Measurements from ENCODE around the gene HBG1.
"Not testable (repeated sequence)": the region's sequence is repeated elsewhere in the genome, so short reads cannot be mapped to it uniquely, and the experiment has no call there.

Gene HBG1

GRCh38 chr11:5249807-5250396, at the start of gene HBG1:
Gene HBG1 (minus strand): TSS chr11:5249857. CDS start chr11:5249804, 53 bp downstream.
- not testable (repeated sequence) for DNase-seq (ENCODE audit: low read depth, low spot score)

- no peak for DNase-seq (ENCODE audit: low read depth, low spot score)
Measured at GRCh38 chr11:5298451-5298850, 48.8 kb upstream of the HBG1 start.

GRCh38 chr11:5297721-5298323, 48.2 kb upstream of the HBG1 start:
- no peak for DNase-seq (ENCODE audit: low read depth, low spot score)

- not testable (repeated sequence) for DNase-seq (ENCODE audit: low read depth, low spot score)
Measured at GRCh38 chr11:5294342-5294995, 44.8 kb upstream of the HBG1 start.

GRCh38 chr11:5293028-5293427, 43.4 kb upstream of the HBG1 start:
- no peak for DNase-seq (ENCODE audit: low read depth, low spot score)

- DNase-seq (ENCODE audit: low read depth, low spot score): peak; percentile 13
Measured at GRCh38 chr11:5291207-5291838, 41.7 kb upstream of the HBG1 start.

- no peak for DNase-seq (ENCODE audit: low read depth, low spot score)
Measured at GRCh38 chr11:5290106-5290505, 40.4 kb upstream of the HBG1 start.

GRCh38 chr11:5289696-5290095, 40.0 kb upstream of the HBG1 start:
- DNase-seq (ENCODE audit: low read depth, low spot score): no peak

- DNase-seq (ENCODE audit: low read depth, low spot score): no peak
Measured at GRCh38 chr11:5288906-5289550, 39.4 kb upstream of the HBG1 start.

- DNase-seq (ENCODE audit: low read depth, low spot score): no peak
Measured at GRCh38 chr11:5288108-5288905, 38.6 kb upstream of the HBG1 start.

- DNase-seq (ENCODE audit: low read depth, low spot score): no peak
Measured at GRCh38 chr11:5286901-5287300, 37.2 kb upstream of the HBG1 start.

GRCh38 chr11:5286351-5286750, 36.7 kb upstream of the HBG1 start:
- no peak for DNase-seq (ENCODE audit: low read depth, low spot score)

GRCh38 chr11:5285703-5286340, 36.2 kb upstream of the HBG1 start:
- DNase-seq (ENCODE audit: low read depth, low spot score): no peak

GRCh38 chr11:5284637-5285036, 35.0 kb upstream of the HBG1 start:
- DNase-seq (ENCODE audit: low read depth, low spot score): no peak

- DNase-seq (ENCODE audit: low read depth, low spot score): no peak
Measured at GRCh38 chr11:5283882-5284281, 34.2 kb upstream of the HBG1 start.

- DNase-seq (ENCODE audit: low read depth, low spot score): no peak
Measured at GRCh38 chr11:5283086-5283485, 33.4 kb upstream of the HBG1 start.

- no peak for DNase-seq (ENCODE audit: low read depth, low spot score)
Measured at GRCh38 chr11:5282628-5283027, 33.0 kb upstream of the HBG1 start.

- DNase-seq (ENCODE audit: low read depth, low spot score): no peak
Measured at GRCh38 chr11:5281596-5281995, 31.9 kb upstream of the HBG1 start.

- DNase-seq (ENCODE audit: low read depth, low spot score): peak; percentile 89
Measured at GRCh38 chr11:5280582-5281102, 31.0 kb upstream of the HBG1 start.

GRCh38 chr11:5279471-5280090, 29.9 kb upstream of the HBG1 start:
- no peak for DNase-seq (ENCODE audit: low read depth, low spot score)
